SJCRH30 (cell line): ENCODE results near the gene TMPRSS15. TPM values are rescaled to one million over a fixed set of nuclear protein-coding genes. Genes with fewer than 3 reads are reported as not detected.
"Not testable (repeated sequence)": the region's sequence is repeated elsewhere in the genome, so short reads cannot be mapped to it uniquely, and the experiment has no call there.

ENCODE experiments used
- DNase-seq, 2 experiments: peaks; one replicate each; pipeline ENCODE4 v3.0.0-alpha.2; 2015 to 2020
- H3K27ac ChIP-seq: fragments of 250-450 bp; sonication (Bioruptor Pico); 2 replicates; pipeline ENCODE4 v1.5.1; 2020; ENCODE audit warnings: mild to moderate bottlenecking, moderate library complexity
- H3K27me3 ChIP-seq: fragments of 250-450 bp; sonication (Bioruptor Pico); 2 replicates; pipeline ENCODE4 v1.5.1; 2020; ENCODE audit warnings: mild to moderate bottlenecking, moderate library complexity
- H3K36me3 ChIP-seq: fragments of 250-450 bp; sonication (Bioruptor Pico); 2 replicates; pipeline ENCODE4 v1.5.1; 2020; ENCODE audit warnings: mild to moderate bottlenecking, moderate library complexity
- H3K4me1 ChIP-seq: fragments of 250-450 bp; sonication (Bioruptor Pico); 2 replicates; pipeline ENCODE4 v1.5.1; 2020; ENCODE audit warnings: mild to moderate bottlenecking, moderate library complexity
- H3K4me3 ChIP-seq: fragments of 250-450 bp; sonication (Bioruptor Pico); 2 replicates; pipeline ENCODE4 v1.5.1; 2020; ENCODE audit warnings: mild to moderate bottlenecking, moderate library complexity
- H3K9me3 ChIP-seq: fragments of 250-450 bp; sonication (Bioruptor Pico); replicated peaks from 2 replicates; pipeline ENCODE4 v1.5.1; 2020; ENCODE audit warnings: mild to moderate bottlenecking, moderate library complexity
- total RNA-seq: library from RNA; depleted of rRNA; stranded (reverse); fragments of >200 nt; shearing (Covaris generic); gene quantifications from 2 replicates; pipeline ENCODE4 v1.2.3, GENCODE V29; 2014; rRNA removed

The TMPRSS15 gene
- total RNA-seq, result not detected in 2 replicates

- H3K4me1 ChIP-seq, result no peaks in the 10 kb centered on the region
- H3K9me3 ChIP-seq, result no peaks in the 10 kb centered on the region
- H3K27ac ChIP-seq, result no peak within 1 kb of the TSS
- no peak for DNase-seq
- no peaks in the 10 kb centered on the region for H3K36me3 ChIP-seq
- no peaks in the 10 kb centered on the region for H3K27me3 ChIP-seq
- no peak within 1 kb of the TSS for H3K4me3 ChIP-seq
Measured at GRCh38 chr21:18403735-18404450, at the start of gene TMPRSS15. Gene TMPRSS15, minus strand, starts transcription at chr21:18403785. Its CDS starts 163 bp downstream, at chr21:18403622.

GRCh38 chr21:18451670-18452069, 48.1 kb upstream of the TMPRSS15 start:
- H3K4me1 ChIP-seq, result no peaks in the 10 kb centered on the region
- no peaks in the 10 kb centered on the region for H3K9me3 ChIP-seq
- no peaks in the 10 kb centered on the region for H3K36me3 ChIP-seq
- no peaks in the 10 kb centered on the region for H3K27me3 ChIP-seq
- H3K4me3 ChIP-seq, result no peak overlapping the region
- H3K27ac ChIP-seq, result no peak overlapping the region
- DNase-seq, result no peak

GRCh38 chr21:18449605-18450550, 46.3 kb upstream of the TMPRSS15 start:
- Histone ChIP-seq H3K4me1 (no peaks in the 10 kb centered on the region), H3K4me3 (no peak overlapping the region), H3K27ac (no peak overlapping the region), H3K36me3 (no peaks in the 10 kb centered on the region), H3K27me3 (no peaks in the 10 kb centered on the region), H3K9me3 (no peaks in the 10 kb centered on the region)
- no peak for DNase-seq

- no peak overlapping the region for H3K4me3 ChIP-seq
- DNase-seq, result no peak
- no peaks in the 10 kb centered on the region for H3K4me1 ChIP-seq
- H3K27me3 ChIP-seq, result no peaks in the 10 kb centered on the region
- no peak overlapping the region for H3K27ac ChIP-seq
- H3K9me3 ChIP-seq, result no peaks in the 10 kb centered on the region
- H3K36me3 ChIP-seq, result no peaks in the 10 kb centered on the region
Measured at GRCh38 chr21:18443701-18444100, 40.1 kb upstream of the TMPRSS15 start.

GRCh38 chr21:18443085-18443484, 39.5 kb upstream of the TMPRSS15 start:
- Histone ChIP-seq H3K9me3 (no peaks in the 10 kb centered on the region), H3K4me3 (no peak overlapping the region), H3K27ac (no peak overlapping the region), H3K27me3 (no peaks in the 10 kb centered on the region), H3K4me1 (no peaks in the 10 kb centered on the region), H3K36me3 (no peaks in the 10 kb centered on the region)
- DNase-seq, result no peak

- no peaks in the 10 kb centered on the region for H3K9me3 ChIP-seq
- DNase-seq, result no peak
- no peaks in the 10 kb centered on the region for H3K36me3 ChIP-seq
- H3K4me3 ChIP-seq, result no peak overlapping the region
- no peak overlapping the region for H3K27ac ChIP-seq
- no peaks in the 10 kb centered on the region for H3K4me1 ChIP-seq
- no peaks in the 10 kb centered on the region for H3K27me3 ChIP-seq
Measured at GRCh38 chr21:18430341-18430740, 26.8 kb upstream of the TMPRSS15 start.

GRCh38 chr21:18424276-18424675, 20.7 kb upstream of the TMPRSS15 start:
- Histone ChIP-seq H3K4me1 (no peaks in the 10 kb centered on the region), H3K36me3 (no peaks in the 10 kb centered on the region), H3K4me3 (no peak overlapping the region), H3K27me3 (no peaks in the 10 kb centered on the region), H3K9me3 (no peaks in the 10 kb centered on the region), H3K27ac (no peak overlapping the region)
- DNase-seq, result no peak

GRCh38 chr21:18417141-18417790, 13.7 kb upstream of the TMPRSS15 start:
- Histone ChIP-seq H3K36me3 (no peaks in the 10 kb centered on the region), H3K27ac (no peak overlapping the region), H3K9me3 (no peaks in the 10 kb centered on the region), H3K27me3 (no peaks in the 10 kb centered on the region), H3K4me1 (no peaks in the 10 kb centered on the region), H3K4me3 (no peak overlapping the region)
- DNase-seq, result no peak

- Histone ChIP-seq H3K27me3 (no peaks in the 10 kb centered on the region), H3K4me1 (no peaks in the 10 kb centered on the region), H3K36me3 (no peaks in the 10 kb centered on the region), H3K4me3 (no peak overlapping the region), H3K27ac (no peak overlapping the region), H3K9me3 (no peaks in the 10 kb centered on the region)
- DNase-seq, result no peak
Measured at GRCh38 chr21:18411565-18411964, 8.0 kb upstream of the TMPRSS15 start.

GRCh38 chr21:18409579-18409978, 6.0 kb upstream of the TMPRSS15 start:
- H3K36me3 ChIP-seq, result no peaks in the 10 kb centered on the region
- no peak for DNase-seq
- H3K27me3 ChIP-seq, result no peaks in the 10 kb centered on the region
- no peak overlapping the region for H3K4me3 ChIP-seq
- no peak overlapping the region for H3K27ac ChIP-seq
- H3K9me3 ChIP-seq, result no peaks in the 10 kb centered on the region
- H3K4me1 ChIP-seq, result no peaks in the 10 kb centered on the region

- Histone ChIP-seq H3K27me3 (no peaks in the 10 kb centered on the region), H3K36me3 (no peaks in the 10 kb centered on the region), H3K27ac (no peak overlapping the region), H3K9me3 (no peaks in the 10 kb centered on the region), H3K4me1 (peaks cover 3% of the 10 kb centered on the region; the same call in 1 of the 2 replicates), H3K4me3 (no peak overlapping the region)
- no peak for DNase-seq
Measured at GRCh38 chr21:18398843-18399242, 4.7 kb downstream of the TMPRSS15 start.

GRCh38 chr21:18387994-18388393, 15.6 kb downstream of the TMPRSS15 start:
- no peaks in the 10 kb centered on the region for H3K27me3 ChIP-seq
- H3K27ac ChIP-seq, result no peak overlapping the region
- no peaks in the 10 kb centered on the region for H3K9me3 ChIP-seq
- no peak overlapping the region for H3K4me3 ChIP-seq
- no peaks in the 10 kb centered on the region for H3K4me1 ChIP-seq
- no peaks in the 10 kb centered on the region for H3K36me3 ChIP-seq
- no peak for DNase-seq

- Histone ChIP-seq H3K27me3 (no peaks in the 10 kb centered on the region), H3K4me1 (no peaks in the 10 kb centered on the region), H3K4me3 (no peak overlapping the region), H3K36me3 (no peaks in the 10 kb centered on the region), H3K9me3 (no peaks in the 10 kb centered on the region), H3K27ac (no peak overlapping the region)
- peak in 1 of 2 experiments; percentile 57 for DNase-seq
Measured at GRCh38 chr21:18384771-18385170, 18.8 kb downstream of the TMPRSS15 start.

- H3K4me1 ChIP-seq, H3K36me3 ChIP-seq, DNase-seq, H3K4me3 ChIP-seq, H3K27ac ChIP-seq, H3K9me3 ChIP-seq, H3K27me3 ChIP-seq: not testable (repeated sequence)
Measured at GRCh38 chr21:18382934-18383619, 20.5 kb downstream of the TMPRSS15 start.
